Astrocyte (in vitro differentiated cells and primary cell): Measurements from ENCODE around the gene MTHFSD. TPM values are rescaled to one million over a fixed set of nuclear protein-coding genes. Genes with fewer than 3 reads are reported as not detected.
A peak's percentile ranks its signal among the peaks of the same experiment; 100 is the strongest.

Source experiments
- DNase-seq: peaks from one replicate; pipeline ENCODE4 v3.0.0-alpha.2; 2010; ENCODE audit warnings: low read depth
- FAIRE-seq: peaks from 2 replicates; lab custom pipeline; 2011; peaks lifted over from hg19 to GRCh38; lab: Jason Lieb, UNC
- H2AFZ ChIP-seq: 2 replicates; pipeline ENCODE4 v1.6.0; 2012; ENCODE audit warnings: low read depth, low read length, inconsistent platforms
- H3K27ac ChIP-seq: 2 replicates; pipeline ENCODE4 v1.5.1; 2011; ENCODE audit warnings: low read depth, low read length, inconsistent platforms
- H3K27me3 ChIP-seq: 2 replicates; pipeline ENCODE4 v1.6.0; 2011; ENCODE audit warnings: low read length, inconsistent platforms; ENCODE audit not compliant: insufficient read depth
- H3K36me3 ChIP-seq: 2 replicates; pipeline ENCODE4 v1.5.1; 2011; ENCODE audit warnings: low read length, inconsistent platforms; ENCODE audit not compliant: insufficient read depth
- H3K4me1 ChIP-seq: 2 replicates; pipeline ENCODE4 v1.5.1; 2011; ENCODE audit warnings: low read length, inconsistent platforms; ENCODE audit not compliant: insufficient read depth
- H3K4me2 ChIP-seq: 2 replicates; pipeline ENCODE4 v1.6.0; 2012; ENCODE audit warnings: low read length, inconsistent platforms
- H3K4me3 ChIP-seq: 2 replicates; pipeline ENCODE4 v1.5.1; 2011; ENCODE audit warnings: low read depth, mild to moderate bottlenecking, low read length, inconsistent platforms; ENCODE audit not compliant: insufficient read depth
- H3K79me2 ChIP-seq: 2 replicates; pipeline ENCODE4 v1.6.0; 2012; ENCODE audit warnings: mild to moderate bottlenecking, low read length, inconsistent platforms; ENCODE audit not compliant: insufficient read depth
- H3K9ac ChIP-seq: 2 replicates; pipeline ENCODE4 v1.6.0; 2012; ENCODE audit warnings: mild to moderate bottlenecking, low read length, inconsistent platforms
- H3K9me3 ChIP-seq: 2 replicates; pipeline ENCODE4 v1.5.1; 2012; ENCODE audit warnings: low read depth, mild to moderate bottlenecking, low read length, inconsistent platforms; ENCODE audit not compliant: insufficient read depth
- H4K20me1 ChIP-seq: 2 replicates; pipeline ENCODE4 v1.6.0; 2012; ENCODE audit warnings: low read length, inconsistent platforms; ENCODE audit not compliant: insufficient read depth
- H3K27ac Mint-ChIP-seq: one replicate; pipeline ENCODE4 v1.8.0; 2021; ENCODE audit warnings: mild to moderate bottlenecking, mixed read lengths; ENCODE audit not compliant: unreplicated experiment
- H3K27me3 Mint-ChIP-seq: one replicate; pipeline ENCODE4 v1.8.0; 2021; ENCODE audit warnings: low read depth, mixed read lengths; ENCODE audit not compliant: unreplicated experiment
- H3K36me3 Mint-ChIP-seq: one replicate; pipeline ENCODE4 v1.8.0; 2021; ENCODE audit warnings: low read depth, mixed read lengths; ENCODE audit not compliant: unreplicated experiment
- H3K4me1 Mint-ChIP-seq: one replicate; pipeline ENCODE4 v1.8.0; 2021; ENCODE audit warnings: low read depth, mixed read lengths; ENCODE audit not compliant: unreplicated experiment
- H3K4me3 Mint-ChIP-seq: one replicate; pipeline ENCODE4 v1.8.0; 2021; ENCODE audit warnings: mild to moderate bottlenecking, moderate library complexity, mixed read lengths; ENCODE audit not compliant: unreplicated experiment
- H3K9me3 Mint-ChIP-seq: one replicate; pipeline ENCODE4 v1.8.0; 2021; ENCODE audit warnings: mild to moderate bottlenecking, mixed read lengths; ENCODE audit not compliant: unreplicated experiment
- CTCF ChIP-seq: IDR thresholded peaks from 2 replicates; pipeline ENCODE4 v1.5.1; 2011; ENCODE audit warnings: low read depth, mild to moderate bottlenecking, inconsistent platforms, low read length, moderate library complexity; ENCODE audit not compliant: insufficient read depth
- EZH2 ChIP-seq: IDR thresholded peaks from 2 replicates; pipeline ENCODE4 v1.6.1; 2012; ENCODE audit warnings: mild to moderate bottlenecking, low read length, inconsistent platforms; ENCODE audit not compliant: insufficient read depth
- total RNA-seq: library from RNA; stranded (reverse); gene quantifications from 2 replicates; pipeline ENCODE4 v1.2.1, GENCODE V29; 2021

Gene MTHFSD
- total RNA-seq, 1 donor from 2014 or later, result 15.6 TPM

- Mint-ChIP-seq H3K4me3 (peak overlapping the region; percentile 25), H3K27me3 (peaks cover 3% of the 10 kb centered on the region), H3K4me1 (peaks cover 36% of the 10 kb centered on the region), H3K27ac (no peak overlapping the region), H3K9me3 (peaks cover 3% of the 10 kb centered on the region), H3K36me3 (peaks cover 2% of the 10 kb centered on the region)
- Histone ChIP-seq H3K27ac (peak overlapping the region; percentile 94), H3K79me2 (peaks cover 73% of the 10 kb centered on the region), H3K9ac (peak overlapping the region; percentile 95), H3K27me3 (no peaks in the 10 kb centered on the region), H4K20me1 (no peaks in the 10 kb centered on the region), H3K9me3 (no peaks in the 10 kb centered on the region), H3K4me3 (peak overlapping the region; percentile 73), H3K36me3 (no peaks in the 10 kb centered on the region), H3K4me1 (peaks cover 77% of the 10 kb centered on the region), H2AFZ (no peak overlapping the region), H3K4me2 (peak overlapping the region; percentile 90)
- DNase-seq, result no peak
- peak; percentile 85 for FAIRE-seq
- TF ChIP-seq EZH2 (no peak), CTCF (no peak)
These were observed 26.4 kb upstream of the MTHFSD start for GRCh38 chr16:86581458-86581857.

- Histone ChIP-seq H3K79me2 (peaks cover 77% of the 10 kb centered on the region), H3K4me3 (peak overlapping the region; percentile 73), H3K9me3 (no peaks in the 10 kb centered on the region), H3K36me3 (no peaks in the 10 kb centered on the region), H3K4me2 (peak overlapping the region; percentile 90), H3K4me1 (peaks cover 71% of the 10 kb centered on the region), H3K27me3 (no peaks in the 10 kb centered on the region), H2AFZ (no peak overlapping the region), H4K20me1 (no peaks in the 10 kb centered on the region), H3K27ac (peak overlapping the region; percentile 94), H3K9ac (peak overlapping the region; percentile 95)
- no peak for TF ChIP-seq EZH2
- TF ChIP-seq CTCF, result no peak
- peaks cover 3% of the 10 kb centered on the region for H3K9me3 Mint-ChIP-seq
- peak overlapping the region; percentile 86 for H3K4me3 Mint-ChIP-seq
- H3K27ac Mint-ChIP-seq, result peak overlapping the region; percentile 20
- no peak for DNase-seq
- FAIRE-seq, result no peak
- peaks cover 3% of the 10 kb centered on the region for H3K27me3 Mint-ChIP-seq
- H3K4me1 Mint-ChIP-seq, result peaks cover 40% of the 10 kb centered on the region
- peaks cover 2% of the 10 kb centered on the region for H3K36me3 Mint-ChIP-seq
These were observed 25.7 kb upstream of the MTHFSD start for GRCh38 chr16:86580791-86581170.

- TF ChIP-seq EZH2, result no peak
- no peak for TF ChIP-seq CTCF
- H3K4me1 Mint-ChIP-seq, result peaks cover 42% of the 10 kb centered on the region
- Histone ChIP-seq H4K20me1 (peaks cover under 1% of the 10 kb centered on the region), H2AFZ (no peak overlapping the region), H3K4me1 (peaks cover 70% of the 10 kb centered on the region), H3K9ac (peak overlapping the region; percentile 95), H3K79me2 (peaks cover 80% of the 10 kb centered on the region), H3K27ac (peak overlapping the region; percentile 94), H3K4me3 (peak overlapping the region; percentile 73), H3K4me2 (peak overlapping the region; percentile 90), H3K9me3 (no peaks in the 10 kb centered on the region), H3K27me3 (no peaks in the 10 kb centered on the region), H3K36me3 (no peaks in the 10 kb centered on the region)
- DNase-seq (no peak), FAIRE-seq (peak; percentile 43)
- H3K4me3 Mint-ChIP-seq, result peak overlapping the region; percentile 86
- H3K27ac Mint-ChIP-seq, result peak overlapping the region; percentile 95
- H3K9me3 Mint-ChIP-seq, result peaks cover 3% of the 10 kb centered on the region
- peaks cover 2% of the 10 kb centered on the region for H3K36me3 Mint-ChIP-seq
- peaks cover 3% of the 10 kb centered on the region for H3K27me3 Mint-ChIP-seq
These were observed 25.2 kb upstream of the MTHFSD start for GRCh38 chr16:86580063-86580790.
